ENCODE data around the gene SPATA21.

SPATA21 gene

DNA sequence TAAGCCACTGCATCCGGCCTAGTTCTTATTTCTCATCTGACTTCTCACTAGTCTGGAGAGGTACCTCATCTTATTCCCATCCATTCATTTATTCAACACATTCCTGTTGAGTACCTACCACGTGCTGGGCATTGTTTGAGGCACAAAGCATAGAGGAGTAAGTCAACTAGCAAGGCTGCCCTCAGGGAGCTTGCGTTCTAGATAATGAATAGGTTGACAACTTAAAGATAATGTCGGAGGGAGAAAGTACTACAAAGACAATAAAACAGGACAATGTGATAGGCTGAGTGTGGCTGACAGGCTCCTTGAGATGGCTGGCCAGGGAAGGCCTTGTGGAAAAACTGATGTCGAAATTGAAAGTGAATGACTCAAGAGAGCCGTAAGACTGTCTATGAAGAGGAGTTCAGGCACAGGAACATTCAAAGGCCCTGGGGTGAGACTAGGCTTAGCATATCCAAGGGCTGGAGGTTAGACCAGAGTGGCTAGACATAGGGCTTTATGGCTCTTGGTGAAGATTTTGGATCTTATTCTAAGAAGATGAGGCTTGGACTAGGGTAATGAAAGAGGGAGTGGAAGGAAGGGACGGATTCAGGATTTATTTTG is 18.3 kb downstream of the SPATA21 start:
- DNase-seq = no peak

DNA sequence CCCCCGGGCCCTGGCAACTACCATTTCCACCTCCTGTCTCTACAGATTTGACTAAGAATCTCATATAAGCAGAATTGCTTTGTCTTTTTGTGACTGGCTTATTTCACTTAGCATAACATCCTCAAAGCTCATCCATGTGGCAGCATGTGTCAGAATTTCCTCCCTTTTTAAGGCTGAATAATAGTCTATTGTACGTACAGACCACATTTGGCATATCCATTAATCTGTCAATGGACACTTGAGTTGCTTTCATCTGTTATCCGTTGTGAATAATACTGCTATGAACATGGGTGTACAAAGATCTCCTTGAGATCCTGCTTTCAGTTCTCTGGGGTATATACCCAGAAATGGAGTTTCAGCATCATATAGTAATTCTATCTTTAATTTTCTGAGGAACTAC is 24.0 kb downstream of the SPATA21 start:
- no peak for DNase-seq

DNA sequence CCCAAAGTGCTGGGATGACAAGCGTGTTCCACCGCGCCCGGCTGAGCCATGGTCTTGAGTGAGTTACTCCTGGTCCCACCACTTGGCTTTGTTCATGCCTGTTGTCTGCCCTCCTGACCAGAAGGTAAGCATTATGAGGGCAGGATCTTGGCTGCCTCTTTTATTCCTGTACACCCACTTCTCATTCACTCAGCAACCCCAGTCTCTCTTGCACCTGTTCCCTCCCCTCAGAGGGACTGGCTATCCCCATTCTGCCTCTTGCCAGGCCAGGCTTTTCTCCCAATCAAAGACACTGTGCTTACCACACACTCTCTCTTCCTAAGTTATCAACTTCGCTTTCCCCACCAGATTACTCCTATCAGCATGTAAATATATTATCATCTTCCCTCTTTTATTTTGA is 26.4 kb downstream of the SPATA21 start:
- no peak for DNase-seq

DNA sequence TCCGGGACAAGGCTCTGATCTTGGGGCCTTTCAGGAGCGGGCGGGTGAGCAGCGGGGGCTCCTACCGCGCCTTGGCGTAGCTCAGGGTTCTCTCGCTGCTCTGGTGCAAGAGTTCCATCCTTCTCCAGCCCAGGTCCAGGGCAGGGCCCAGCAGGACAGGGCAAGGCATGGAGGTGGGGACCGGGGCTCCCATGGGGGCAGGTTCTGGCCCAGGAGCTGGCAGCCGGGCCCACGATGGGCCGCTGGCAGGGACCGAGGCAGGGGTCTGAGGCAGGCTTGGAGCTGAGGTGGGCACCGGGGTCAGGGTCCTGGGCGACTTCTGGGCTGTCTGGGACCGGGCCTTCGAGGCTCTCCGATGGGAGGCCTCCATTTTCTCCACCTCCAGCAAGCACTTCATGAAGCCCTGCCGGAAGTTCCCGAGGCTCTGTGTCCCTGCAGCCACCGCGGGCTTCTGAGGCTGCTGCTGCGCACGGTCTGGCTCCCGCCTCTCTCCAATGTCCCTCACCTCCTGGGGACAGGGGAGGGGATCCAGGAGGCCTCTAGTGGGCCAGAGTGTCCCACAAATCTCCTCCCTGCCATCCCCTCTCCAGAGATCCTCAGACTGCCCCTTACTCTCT is 27.6 kb downstream of the SPATA21 start:
- no peak for DNase-seq

DNA sequence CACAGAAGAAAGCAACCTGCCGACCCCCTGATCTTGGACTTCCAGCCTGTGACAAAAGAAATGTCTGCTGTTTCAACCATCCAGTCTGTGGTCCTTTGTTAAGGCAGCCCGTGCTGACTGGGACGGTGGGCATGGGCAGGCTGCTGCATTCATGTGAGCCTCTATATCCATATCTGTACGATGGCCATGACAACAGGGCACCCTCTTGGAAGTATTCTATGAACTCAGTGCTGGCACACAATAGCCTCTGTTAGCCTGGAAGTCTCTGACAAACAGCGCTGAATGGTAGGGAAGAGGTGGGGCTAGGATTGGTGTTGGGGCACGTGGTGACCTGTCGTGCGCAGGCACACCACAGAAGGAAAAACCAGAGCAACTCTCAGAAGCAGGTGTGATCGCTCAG is 30.4 kb downstream of the SPATA21 start:
- no peak for DNase-seq

DNA sequence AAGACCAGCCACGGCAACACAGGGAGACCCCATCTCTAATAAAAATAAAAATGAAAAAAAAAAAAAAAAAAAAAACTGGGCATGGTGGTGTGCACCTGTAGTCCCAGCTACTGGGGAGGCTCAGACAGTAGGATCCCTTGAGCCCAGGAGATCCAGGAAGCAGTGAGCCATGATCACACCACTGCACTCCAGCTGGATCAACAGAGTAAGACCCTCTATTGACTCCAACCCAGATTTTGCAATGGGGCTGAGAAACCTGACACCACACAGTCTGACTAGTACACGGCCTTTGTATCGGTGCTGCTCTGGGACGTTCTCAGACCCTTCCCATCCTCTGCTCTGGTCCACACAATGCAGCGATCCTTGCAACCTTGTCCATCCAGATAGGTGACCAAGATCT is 31.8 kb downstream of the SPATA21 start:
- DNase-seq = no peak

DNA sequence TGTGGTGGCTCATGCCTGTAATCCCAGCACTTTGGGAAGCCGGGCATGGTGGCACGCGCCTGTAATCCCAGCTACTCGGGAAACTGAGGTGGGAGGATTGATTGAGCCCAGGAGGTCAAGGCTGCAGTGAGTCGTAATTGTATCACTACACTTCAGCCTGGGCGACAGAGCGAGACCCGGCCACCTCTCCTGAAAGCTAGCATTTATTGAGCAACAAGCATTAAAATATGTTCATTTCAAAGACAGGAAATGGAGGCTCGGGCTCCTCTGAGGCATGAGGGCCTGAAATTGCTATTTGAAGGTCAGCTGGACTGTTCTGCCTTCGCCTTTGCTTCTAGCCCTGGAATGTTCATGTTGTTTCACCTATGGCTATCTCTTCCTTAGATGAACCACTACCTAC is 34.5 kb downstream of the SPATA21 start:
- DNase-seq = no peak

DNA sequence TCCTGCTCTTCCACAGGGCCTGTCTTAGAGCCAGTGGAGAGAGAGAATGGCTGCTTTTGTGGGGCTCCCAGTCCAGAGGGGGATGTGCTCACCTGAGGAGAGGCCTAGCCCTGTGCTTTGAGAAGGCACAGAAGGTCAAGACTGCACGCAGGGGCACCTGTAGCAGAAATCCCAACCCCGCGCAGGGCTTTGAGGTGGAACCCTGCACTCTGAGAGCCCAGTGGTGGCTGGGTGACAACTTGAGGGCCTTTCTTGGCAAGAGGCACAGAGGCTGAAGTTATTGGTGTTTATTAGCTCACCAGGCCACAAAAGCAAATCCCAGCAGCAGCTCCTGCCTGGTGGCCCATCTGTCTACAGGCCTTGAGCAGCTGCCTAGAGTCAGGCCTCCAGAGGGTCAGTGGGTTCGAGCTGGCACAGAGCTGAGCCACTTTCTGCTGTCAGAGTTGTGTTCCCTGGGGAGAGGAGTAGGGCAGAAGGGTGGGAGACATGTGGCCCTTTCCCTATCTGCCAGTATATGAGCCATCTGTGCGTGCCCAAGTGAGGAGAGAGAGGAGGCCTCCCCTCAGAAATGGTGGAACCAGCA is 38.8 kb downstream of the SPATA21 start:
- DNase-seq = no peak

DNA sequence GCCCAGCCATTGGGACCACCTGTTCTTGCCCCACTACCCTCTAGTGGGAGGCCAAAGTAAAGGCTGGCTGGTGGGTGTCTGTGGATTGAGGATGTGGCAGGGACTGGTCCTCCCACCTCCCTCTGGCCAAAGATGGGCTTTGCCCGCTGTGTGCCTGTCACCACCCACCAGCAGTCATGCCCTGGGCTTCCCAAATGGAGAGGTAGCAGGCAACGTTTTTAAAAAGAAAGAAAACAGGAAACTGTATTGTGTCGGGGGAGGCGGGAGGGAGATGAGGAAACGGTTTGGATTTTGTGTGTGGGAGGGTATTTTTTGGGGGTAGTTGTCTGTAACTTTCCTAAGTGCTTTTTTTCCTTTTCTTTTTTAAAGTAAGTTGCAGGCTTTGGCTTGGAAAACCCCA is 40.1 kb downstream of the SPATA21 start:
- DNase-seq = no peak

DNA sequence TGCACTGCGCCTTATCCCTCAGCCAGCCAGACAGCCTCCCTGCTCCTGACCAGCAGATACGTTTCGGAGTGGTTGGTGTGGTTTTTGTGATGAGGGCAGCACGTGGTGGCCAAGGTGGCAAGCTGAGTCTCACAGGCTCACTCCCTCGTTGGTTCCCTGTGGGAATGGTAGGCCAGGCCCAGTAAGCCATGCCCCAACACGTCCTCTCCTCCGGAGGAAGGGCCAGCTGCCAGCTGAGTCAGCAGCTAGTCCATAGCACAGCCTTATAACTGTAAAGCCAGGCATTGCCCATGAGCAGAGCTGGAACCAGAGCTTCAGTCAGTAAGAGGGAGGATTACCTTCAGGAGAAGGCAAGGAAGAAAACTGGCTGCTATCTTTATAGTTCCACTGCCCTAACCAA is 40.6 kb downstream of the SPATA21 start:
- no peak for DNase-seq

DNA sequence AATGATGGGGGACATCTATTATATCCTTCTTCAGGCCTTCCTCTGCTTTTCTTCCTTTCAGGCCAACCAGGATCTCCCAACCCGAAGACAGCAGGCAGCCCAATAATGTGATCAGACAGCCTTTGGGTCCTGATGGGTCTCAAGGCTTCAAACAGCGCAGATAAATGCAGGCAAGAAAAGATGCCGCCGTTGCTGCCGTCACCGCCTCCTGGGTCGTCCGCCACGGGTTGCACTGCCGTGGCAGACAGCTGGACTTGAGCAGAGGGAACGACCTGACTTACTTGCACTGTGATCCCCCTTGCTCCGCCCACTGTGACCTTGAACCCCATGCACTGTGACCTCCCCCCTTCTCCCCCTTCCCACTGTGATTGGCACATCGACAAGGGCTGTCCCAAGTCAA is 42.2 kb downstream of the SPATA21 start:
- no peak for DNase-seq

DNA sequence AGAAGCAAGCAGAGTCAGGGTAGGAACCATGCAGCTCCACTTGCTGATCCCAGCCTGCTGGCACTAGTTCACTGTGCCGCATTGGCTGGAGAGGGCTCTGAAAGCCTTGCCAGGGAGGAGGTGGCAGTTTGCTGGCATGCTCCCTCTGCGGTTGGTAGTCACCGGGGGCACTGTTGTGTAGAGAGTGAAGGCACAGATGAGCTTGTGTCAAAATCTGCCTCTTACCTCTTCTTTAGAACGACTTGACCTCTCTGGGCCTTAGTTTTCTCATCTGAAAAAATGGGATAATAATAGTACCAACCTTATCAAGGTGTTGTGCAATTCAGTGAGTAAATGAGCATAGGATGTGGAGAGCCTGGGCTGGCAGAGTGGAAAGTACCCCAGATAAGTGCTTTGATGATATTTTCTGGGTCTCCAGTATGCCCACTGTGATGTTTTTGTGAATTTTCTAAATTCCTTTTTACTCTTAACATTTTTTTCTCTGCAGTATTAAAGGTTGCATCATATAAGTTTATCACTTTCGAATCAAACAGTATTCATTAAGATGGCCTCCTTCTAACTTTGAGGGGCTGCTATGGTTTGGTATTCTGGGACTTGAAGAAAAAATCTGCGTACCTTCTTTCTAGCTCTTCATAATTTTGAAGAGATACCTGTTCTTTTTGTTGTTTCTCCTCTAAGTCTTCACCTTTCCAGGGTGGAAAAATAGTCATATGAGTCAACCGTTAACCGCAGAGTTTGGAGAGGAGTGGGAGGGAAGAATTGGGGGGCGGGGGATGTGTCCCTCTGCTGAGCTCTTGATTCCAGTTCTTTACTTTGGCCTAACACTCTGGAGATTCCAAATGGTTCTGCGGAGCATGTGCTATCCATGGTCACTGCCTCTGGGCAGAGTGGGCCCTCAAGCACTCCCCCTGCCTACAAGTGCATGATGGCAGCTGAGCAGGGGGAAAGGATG is 43.4 kb downstream of the SPATA21 start:
- no peak for DNase-seq

DNA sequence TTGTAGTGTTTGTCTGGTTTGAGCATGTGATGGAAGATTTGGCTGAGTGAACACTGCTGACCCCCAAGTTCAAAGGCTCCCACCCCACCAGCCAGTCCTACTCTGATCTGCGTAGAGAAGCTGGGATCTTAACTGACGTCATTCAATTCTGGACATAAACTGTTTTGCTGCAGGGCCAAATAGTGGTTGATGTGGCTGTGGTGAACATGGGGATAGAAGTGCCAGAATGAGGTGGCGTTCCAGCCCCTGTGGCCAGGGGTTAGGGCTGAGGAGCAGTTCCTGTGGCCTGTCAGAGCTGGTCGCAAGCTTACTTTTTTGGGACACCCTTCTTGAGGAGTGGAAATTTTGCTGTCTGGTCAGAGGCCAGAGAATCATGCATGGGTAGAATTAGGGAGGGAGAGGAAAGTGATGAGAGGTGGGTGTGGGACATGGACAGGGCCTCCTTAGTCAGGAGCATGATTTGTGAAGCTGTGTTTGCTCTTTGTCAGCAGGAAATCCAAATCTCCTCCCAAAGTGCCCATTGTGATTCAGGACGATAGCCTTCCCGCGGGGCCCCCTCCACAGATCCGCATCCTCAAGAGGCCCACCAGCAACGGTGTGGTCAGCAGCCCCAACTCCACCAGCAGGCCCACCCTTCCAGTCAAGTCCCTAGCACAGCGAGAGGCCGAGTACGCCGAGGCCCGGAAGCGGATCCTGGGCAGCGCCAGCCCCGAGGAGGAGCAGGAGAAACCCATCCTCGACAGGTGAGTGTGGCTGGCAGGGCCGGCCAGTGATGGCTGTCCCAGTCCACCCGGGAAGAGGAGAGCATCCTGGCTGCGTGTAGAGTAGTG is 44.3 kb downstream of the SPATA21 start:
- no peak for DNase-seq

DNA sequence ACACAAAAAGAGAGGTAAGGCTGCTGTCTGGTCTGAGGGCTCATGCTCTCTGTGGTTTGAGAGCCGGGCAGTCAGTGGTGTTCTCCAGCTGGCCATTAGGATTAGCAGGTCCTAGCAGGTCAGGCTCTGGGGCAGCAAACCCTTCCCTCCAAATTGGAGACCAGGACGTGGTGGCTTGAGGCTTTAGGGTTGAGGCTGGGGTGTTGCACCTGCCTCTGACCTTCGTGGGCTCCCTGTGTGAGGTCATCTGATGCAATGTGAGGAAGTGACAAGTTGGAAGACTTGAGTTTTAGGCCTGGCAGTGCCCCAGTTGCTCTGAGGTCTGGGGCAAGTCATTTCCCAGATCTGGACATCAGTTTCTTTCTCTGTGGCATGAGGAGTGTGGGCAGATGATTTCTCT is 45.8 kb downstream of the SPATA21 start:
- DNase-seq = no peak

DNA sequence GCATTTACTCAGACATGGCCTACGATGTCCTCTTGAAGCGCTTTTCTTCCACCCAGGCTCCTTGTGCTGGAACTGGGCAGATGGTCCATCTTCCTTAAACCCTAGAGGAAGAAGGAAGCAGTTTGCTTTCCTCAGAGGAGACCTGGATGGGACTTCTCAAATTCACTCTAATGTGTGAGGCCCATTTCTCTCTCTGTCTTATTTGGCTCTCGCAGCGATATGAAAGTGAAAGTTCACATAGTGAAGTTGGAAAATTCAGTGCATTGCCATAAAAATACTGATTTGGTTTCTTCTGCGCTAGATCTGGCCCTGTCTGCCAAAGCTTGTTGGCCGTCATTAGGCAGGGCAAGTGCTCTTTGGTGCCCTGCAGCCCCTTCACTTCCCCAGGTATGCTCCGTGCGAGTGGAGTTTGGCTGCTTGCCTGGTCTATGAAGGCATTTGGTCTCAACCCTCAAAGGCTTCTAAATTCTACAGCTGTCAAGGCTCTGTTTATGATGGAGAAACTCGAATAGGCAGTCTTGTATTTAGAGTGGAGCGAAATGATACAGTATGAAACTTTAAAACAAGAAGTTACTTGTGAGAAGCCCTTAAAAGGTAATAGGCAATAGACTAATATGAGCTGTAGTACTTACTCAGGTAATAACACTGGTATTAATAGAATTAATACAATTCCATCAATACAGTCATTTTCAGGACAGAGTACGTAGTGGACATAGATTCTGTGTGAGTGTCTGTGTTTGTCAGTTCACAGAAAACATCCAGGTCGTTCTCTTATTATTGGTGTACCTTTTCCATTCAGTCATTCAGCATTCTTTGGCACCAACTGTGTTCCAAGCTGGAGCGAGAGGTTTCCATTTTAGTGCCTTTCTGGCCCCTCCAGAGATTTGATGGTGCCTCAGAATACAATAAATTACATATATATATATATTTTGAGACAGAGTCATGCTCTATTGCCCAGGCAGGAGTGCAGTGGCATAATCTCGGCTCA is 49.7 kb downstream of the SPATA21 start:
- no peak for DNase-seq

DNA sequence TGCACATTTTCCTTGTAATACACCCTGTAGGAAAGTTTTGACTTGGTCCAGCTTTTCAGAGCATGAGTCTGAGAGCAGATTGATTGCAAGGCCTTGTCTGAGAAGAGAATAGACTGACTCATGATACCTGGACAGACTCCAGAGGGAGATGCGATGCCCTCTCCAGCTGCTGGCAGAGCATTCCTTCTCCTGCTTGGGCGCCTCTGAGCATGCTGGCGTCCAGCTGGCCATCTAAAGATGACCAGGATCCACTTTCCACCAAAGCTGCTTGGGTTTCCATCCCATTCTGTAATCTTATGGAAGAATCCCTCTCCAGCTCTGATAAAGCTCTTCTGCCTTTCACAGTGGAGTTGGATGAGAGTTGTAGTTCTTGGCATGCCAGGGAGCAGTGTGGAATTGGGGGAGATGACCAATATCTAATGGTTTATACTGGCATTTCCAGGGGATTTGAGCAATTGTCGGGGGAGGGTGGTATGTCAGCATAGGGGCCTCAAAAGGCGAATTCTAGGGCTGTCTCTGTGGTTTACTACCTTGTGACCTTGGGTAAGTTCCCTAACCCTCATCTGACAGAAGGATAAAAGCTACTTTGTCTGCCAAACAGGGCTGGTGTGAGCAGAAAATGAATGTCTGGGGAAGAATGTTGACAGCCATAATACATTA is 50.6 kb downstream of the SPATA21 start:
- no peak for DNase-seq

DNA sequence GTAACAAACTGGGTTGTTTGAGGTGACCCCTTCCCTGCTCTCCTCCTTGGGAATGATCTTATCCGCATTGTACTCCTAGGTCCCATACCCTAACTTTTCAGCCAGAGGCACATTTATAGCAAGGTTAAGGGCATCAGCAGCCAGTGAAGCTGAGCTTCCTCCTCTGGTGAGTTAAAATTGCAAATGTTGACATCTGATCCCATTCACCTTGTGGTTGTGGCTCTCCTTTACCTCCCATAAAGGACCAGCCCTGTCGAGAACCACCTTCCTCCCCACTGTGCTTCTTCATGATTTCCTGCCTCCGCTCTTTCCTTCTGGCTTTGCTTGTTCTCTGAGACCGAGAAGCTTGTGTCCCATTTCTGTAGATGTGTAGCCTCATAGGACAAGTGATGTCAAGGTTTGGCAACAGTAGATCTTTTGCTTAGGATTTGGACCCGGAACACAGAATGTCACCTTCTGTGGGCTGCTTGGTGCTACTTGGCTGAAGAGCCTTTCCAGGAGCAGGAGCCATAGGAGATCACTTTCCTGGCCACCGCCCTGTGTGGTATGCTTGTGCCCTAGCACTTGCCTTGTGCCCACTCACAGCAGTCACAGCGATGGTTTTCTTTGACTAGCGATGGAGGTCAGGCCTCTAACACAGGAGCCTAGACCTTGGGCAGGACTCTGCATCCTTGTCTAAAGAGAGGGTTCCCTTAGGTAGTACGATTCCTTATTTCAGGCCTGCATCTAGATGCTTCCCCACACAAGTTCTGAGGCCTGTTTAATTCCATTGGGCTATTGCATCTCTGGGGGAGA is 51.4 kb downstream of the SPATA21 start:
- DNase-seq = no peak

DNA sequence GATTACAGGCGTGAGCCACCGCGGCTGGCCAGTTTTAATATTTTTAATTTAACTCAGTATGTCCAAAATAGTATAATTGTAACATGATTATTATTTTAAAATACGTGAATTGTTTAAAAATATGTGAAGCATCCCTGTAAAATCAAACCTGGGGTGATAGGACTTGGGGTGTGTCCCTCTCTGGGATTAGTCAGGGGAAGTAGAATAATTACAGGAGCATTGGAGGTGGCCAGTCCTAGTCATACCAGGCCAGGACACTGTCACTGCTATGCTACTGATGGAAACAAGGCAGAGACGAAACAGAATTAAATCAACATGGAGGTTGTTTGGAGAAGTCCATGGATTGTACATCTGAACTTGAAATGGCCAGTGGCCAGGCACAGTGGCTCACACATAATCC is 53.3 kb downstream of the SPATA21 start:
- no peak for DNase-seq

DNA sequence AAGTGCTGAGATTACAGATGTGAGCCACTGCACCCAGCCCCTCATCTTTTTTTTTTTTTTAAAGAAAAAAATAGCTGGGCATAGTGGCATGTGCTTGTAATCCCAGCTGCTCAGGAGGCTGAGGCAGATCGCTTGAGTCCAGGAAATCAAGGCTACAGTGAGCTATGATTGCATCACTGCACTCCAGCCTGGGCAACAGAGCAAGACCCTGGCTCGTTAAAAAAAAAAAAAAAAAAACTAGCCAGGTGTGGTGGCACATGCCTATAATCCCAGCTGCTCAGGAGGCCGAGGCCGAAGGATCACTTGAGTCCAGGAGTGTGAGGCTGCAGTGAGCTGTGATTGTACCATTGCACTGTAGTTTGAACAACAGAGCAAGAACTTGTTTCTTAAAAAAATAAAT is 56.4 kb downstream of the SPATA21 start:
- no peak for DNase-seq

DNA sequence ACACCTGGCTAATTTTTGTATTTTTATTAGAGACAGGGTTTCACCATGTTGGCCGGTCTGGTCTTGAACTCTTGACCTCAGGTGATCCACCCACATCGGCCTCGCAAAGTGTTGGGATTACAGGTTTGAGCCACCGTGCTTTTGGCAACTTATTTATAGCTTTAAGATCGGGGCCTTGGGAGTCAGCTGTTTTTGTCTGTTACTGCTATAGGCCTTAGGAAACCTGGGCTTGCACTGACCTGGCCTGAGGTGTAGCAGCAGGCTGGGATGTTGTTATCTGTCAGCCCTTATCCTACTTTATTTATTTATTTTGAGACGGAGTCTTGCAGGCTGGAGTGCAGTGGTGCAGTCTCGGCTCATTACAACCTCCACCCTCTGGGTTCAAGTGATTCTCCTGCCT is 58.8 kb downstream of the SPATA21 start:
- no peak for DNase-seq
